HCT116 (cell line): ENCODE results near the gene SUMO1.

Experiments used
- CTCF ChIP-seq, 3 experiments: fragments of 200-600 bp in 1 of 3; sonication (generic) in 1 of 3; IDR thresholded peaks in 2 of 3; conservative IDR thresholded peaks in 1 of 3; 2 replicates each; pipeline ENCODE4 v1.5.1; 2012 to 2017; ENCODE audit warnings: low read depth in 2 of 3, low read length in 2 of 3, antibody characterized with exemption in 1 of 3, borderline replicate concordance in 1 of 3, control low read depth in 1 of 3, mild to moderate bottlenecking in 1 of 3, mixed read lengths in 1 of 3, mixed run types in 1 of 3, moderate library complexity in 1 of 3; ENCODE audit not compliant: insufficient read depth in 1 of 3
- EZH2 ChIP-seq: fragments of 200-600 bp; sonication (generic); IDR thresholded peaks from 2 replicates; pipeline ENCODE4 v1.6.1; 2017; ENCODE audit warnings: antibody characterized with exemption, mixed run types
- POLR2A ChIP-seq: IDR thresholded peaks from 2 replicates; pipeline ENCODE4 v1.7.0; 2011; ENCODE audit warnings: borderline replicate concordance; ENCODE audit not compliant: insufficient read depth, insufficient read length; ENCODE audit errors: extremely low read depth
- REST ChIP-seq: IDR thresholded peaks from 2 replicates; pipeline ENCODE4 v1.6.1; 2012; ENCODE audit warnings: low read depth
- TCF7L2 ChIP-seq: IDR thresholded peaks from 2 replicates; pipeline ENCODE4 v1.7.0; 2011; ENCODE audit warnings: borderline replicate concordance, inconsistent platforms; ENCODE audit not compliant: insufficient read depth, insufficient read length; ENCODE audit errors: extremely low read depth

GRCh38 chr2:202165945-202166344 lies 72.5 kb downstream of the SUMO1 start:
- TF ChIP-seq POLR2A (no peak), CTCF (IDR thresholded peaks at IDR 0.05 in 2 of 3, conservative IDR thresholded peaks at IDR 0.05 in 1 of 3; ENCODE audit: borderline replicate concordance in 1 of 3, insufficient read depth in 1 of 3, low read depth in 2 of 3, low read length in 2 of 3) (no peak), EZH2 (no peak), TCF7L2 (no peak), REST (no peak)
